PFSK-1 (cell line): ENCODE results near the gene UGT1A1.

Experiments used
- FOXP2 ChIP-seq: optimal IDR thresholded peaks from 2 replicates; pipeline ENCODE3; 2011; ENCODE audit warnings: borderline replicate concordance, control low read depth, inconsistent platforms; ENCODE audit not compliant: insufficient read depth; ENCODE audit errors: extremely low read length, extremely low read depth
- POLR2AphosphoS5 ChIP-seq: IDR thresholded peaks from 2 replicates; pipeline ENCODE4 v1.6.1; 2012; ENCODE audit warnings: low read depth, mild to moderate bottlenecking, control low read depth, low read length, moderate library complexity
- REST ChIP-seq, 2 experiments: IDR thresholded peaks; 2 replicates each; pipeline versions ENCODE4 v1.6.1 to v1.8.0; 2011 to 2012; ENCODE audit warnings: low read depth in 2 of 2, low read length in 2 of 2, control low read depth in 1 of 2, inconsistent platforms in 1 of 2, mild to moderate bottlenecking in 1 of 2, moderate library complexity in 1 of 2; ENCODE audit not compliant: insufficient read depth in 1 of 2
- SIN3A ChIP-seq: IDR thresholded peaks from 2 replicates; pipeline ENCODE4 v1.6.1; 2012; ENCODE audit warnings: mild to moderate bottlenecking, low read length, moderate library complexity, borderline replicate concordance; ENCODE audit not compliant: insufficient read depth
- TAF1 ChIP-seq: IDR thresholded peaks from 2 replicates; pipeline ENCODE4 v1.6.1; 2012; ENCODE audit warnings: low read length, control low read depth, borderline replicate concordance; ENCODE audit not compliant: insufficient read depth

The UGT1A1 gene

GRCh38 chr2:233803994-233804393, 43.9 kb downstream of the UGT1A1 start:
- TF ChIP-seq POLR2AphosphoS5 = no peak
- no peak for TF ChIP-seq FOXP2
- no peak for TF ChIP-seq TAF1
- TF ChIP-seq REST (IDR thresholded peaks at IDR 0.05; ENCODE audit: insufficient read depth in 1 of 2, low read depth in 2 of 2, low read length in 2 of 2) = no peak
- no peak for TF ChIP-seq SIN3A

GRCh38 chr2:233807215-233807865, 47.3 kb downstream of the UGT1A1 start:
- no peak for TF ChIP-seq REST (IDR thresholded peaks at IDR 0.05; ENCODE audit: insufficient read depth in 1 of 2, low read depth in 2 of 2, low read length in 2 of 2)
- TF ChIP-seq POLR2AphosphoS5 = no peak

- TF ChIP-seq POLR2AphosphoS5 = no peak
- TF ChIP-seq FOXP2 = no peak
- TF ChIP-seq REST (IDR thresholded peaks at IDR 0.05; ENCODE audit: insufficient read depth in 1 of 2, low read depth in 2 of 2, low read length in 2 of 2) = no peak
- no peak for TF ChIP-seq TAF1
- TF ChIP-seq SIN3A = no peak
Observed at GRCh38 chr2:233807966-233808935, 48.2 kb downstream of the UGT1A1 start.

GRCh38 chr2:233810385-233810784, 50.3 kb downstream of the UGT1A1 start:
- TF ChIP-seq POLR2AphosphoS5 (no peak), SIN3A (no peak), FOXP2 (no peak), REST (IDR thresholded peaks at IDR 0.05; ENCODE audit: insufficient read depth in 1 of 2, low read depth in 2 of 2, low read length in 2 of 2) (no peak), TAF1 (no peak)
